CD4-positive, alpha-beta T cell treated with Interleukin-1 beta for 1 hour (primary cell): ENCODE data around the gene SV2C.
"Not testable (repeated sequence)": the region's sequence is repeated elsewhere in the genome, so short reads cannot be mapped to it uniquely, and the experiment has no call there.

Source experiments
- DNase-seq, 2 donors: peaks; one replicate each; pipeline ENCODE4 v3.0.0-alpha.2; 2020 to 2022

SV2C gene, protein sequence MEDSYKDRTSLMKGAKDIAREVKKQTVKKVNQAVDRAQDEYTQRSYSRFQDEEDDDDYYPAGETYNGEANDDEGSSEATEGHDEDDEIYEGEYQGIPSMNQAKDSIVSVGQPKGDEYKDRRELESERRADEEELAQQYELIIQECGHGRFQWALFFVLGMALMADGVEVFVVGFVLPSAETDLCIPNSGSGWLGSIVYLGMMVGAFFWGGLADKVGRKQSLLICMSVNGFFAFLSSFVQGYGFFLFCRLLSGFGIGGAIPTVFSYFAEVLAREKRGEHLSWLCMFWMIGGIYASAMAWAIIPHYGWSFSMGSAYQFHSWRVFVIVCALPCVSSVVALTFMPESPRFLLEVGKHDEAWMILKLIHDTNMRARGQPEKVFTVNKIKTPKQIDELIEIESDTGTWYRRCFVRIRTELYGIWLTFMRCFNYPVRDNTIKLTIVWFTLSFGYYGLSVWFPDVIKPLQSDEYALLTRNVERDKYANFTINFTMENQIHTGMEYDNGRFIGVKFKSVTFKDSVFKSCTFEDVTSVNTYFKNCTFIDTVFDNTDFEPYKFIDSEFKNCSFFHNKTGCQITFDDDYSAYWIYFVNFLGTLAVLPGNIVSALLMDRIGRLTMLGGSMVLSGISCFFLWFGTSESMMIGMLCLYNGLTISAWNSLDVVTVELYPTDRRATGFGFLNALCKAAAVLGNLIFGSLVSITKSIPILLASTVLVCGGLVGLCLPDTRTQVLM

DNA sequence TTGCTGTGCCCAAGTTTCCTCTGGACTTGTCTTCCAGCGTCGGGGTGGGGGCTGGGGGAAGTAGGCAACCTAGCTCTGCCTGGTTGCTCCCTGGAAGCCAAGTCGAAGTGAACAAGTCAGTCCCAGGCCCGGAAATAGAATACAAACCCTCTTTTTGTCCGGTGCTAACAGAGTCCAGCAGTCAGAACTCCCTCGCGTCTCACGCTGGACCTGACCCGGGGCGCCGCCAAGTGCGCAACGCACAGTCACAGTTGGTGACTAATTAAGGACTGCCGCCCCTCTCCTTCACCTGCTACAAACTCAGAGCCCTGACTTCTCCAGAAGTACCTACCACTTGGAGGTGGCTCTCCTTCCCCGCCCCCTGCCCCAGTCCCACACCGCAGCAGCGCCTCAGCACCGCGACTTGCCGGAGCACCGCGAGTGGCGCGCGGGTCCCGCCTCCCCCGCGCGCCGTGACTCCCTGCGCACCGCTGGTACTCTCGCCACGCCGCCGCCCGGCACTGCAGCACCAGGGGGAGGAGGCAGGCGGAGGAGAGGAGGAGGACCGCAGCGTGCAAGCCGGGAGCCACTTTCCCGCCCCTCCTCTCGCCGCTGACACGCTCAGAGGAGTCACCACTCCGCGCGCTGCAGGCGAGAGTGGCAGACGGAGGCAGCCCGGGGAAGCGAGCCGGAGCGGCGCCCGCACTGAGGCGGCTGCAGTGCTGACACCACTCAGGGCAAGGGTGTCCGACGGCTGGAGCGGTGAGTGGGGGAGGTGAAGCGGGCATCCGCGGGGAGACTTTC, at the start of gene SV2C:
TSS of gene SV2C (plus strand) at position 612 of the 783 bp plus-strand sequence. CDS start 48,368 bp downstream, outside the sequence.
- no peak for DNase-seq

- peak; percentile 8 to 17 for DNase-seq
Observed at GRCh38 chr5:76037736-76038151, 45.4 kb upstream of the SV2C start.

- no peak for DNase-seq
Observed at GRCh38 chr5:76038212-76038611, 45.0 kb upstream of the SV2C start.

DNA sequence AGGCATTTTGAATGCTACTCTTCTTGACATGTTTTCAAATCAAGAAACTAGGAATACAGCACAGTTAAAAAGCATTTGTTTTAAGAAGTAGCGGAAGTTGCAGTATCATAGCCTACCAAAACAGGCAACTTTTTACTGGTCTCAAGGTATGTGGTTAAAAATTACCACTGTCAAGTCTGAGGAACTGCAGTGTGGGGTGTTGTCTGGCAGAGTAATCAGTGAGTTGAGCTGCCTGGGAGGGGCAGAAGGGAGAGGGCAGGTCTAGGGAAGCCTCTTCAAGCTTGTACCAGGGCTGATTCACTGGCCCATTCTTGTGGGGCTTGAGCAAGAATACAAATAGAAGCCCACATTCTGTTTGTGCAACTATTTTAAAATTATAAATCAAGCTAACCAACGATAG, 42.4 kb upstream of the SV2C start:
- no peak for DNase-seq

- DNase-seq: no peak
Observed at GRCh38 chr5:76041863-76042262, 41.3 kb upstream of the SV2C start.

- DNase-seq: no peak
Observed at GRCh38 chr5:76046741-76047140, 36.4 kb upstream of the SV2C start.

DNA sequence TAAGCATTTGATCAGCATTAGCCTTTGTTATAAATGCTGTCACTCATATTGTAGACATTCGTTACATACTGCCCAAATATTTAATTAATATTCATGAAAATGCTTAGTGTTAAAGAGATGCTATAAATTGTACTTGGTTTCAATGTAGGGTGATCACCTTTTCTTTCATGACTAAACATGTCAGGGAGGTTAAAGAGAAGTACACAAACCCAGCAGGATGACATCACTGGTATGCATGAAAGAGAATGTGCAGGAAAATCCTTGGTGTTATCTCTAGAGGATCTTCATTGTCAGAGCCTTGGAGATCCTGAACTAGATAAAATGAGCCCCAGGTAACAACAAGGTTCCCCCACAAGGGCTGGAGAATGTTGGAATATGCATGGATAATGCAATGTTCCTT, 33.0 kb upstream of the SV2C start:
- DNase-seq: no peak

- DNase-seq: no peak
Observed at GRCh38 chr5:76062502-76063041, 20.6 kb upstream of the SV2C start.

GRCh38 chr5:76065258-76065657, 17.9 kb upstream of the SV2C start:
- DNase-seq: no peak

DNA sequence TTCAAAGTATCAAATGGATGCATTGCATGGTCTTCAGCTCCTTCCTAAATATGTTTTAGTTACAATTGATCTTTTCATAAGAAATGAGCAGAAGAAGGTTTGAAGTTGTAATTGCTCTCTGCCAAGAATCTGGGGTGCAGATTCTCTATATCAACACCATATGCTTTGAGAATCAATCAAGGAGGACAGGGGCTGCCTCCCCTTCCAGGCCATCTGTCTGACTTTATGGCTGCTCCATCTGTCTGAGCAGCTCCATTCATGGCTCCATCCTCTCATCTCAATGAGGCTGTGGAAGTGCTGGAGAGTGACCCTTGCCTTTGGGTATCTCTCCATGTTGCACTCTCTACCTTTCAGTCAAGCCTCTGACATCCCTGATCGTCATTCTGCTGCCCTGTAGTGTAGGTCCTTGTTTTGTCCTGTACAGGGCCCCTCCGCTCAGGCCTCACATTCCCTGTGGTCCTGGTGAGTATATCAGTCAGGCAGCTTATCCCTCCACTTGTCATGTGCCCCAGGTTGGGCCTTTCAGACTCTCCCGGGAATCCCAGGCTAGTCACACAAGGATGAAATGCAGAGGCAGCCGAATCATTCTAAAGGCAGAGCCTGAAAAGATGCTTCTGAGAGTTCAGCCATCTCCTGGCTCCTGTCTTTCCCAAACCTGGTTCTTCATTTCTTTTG, 14.0 kb upstream of the SV2C start:
- no peak for DNase-seq

DNA sequence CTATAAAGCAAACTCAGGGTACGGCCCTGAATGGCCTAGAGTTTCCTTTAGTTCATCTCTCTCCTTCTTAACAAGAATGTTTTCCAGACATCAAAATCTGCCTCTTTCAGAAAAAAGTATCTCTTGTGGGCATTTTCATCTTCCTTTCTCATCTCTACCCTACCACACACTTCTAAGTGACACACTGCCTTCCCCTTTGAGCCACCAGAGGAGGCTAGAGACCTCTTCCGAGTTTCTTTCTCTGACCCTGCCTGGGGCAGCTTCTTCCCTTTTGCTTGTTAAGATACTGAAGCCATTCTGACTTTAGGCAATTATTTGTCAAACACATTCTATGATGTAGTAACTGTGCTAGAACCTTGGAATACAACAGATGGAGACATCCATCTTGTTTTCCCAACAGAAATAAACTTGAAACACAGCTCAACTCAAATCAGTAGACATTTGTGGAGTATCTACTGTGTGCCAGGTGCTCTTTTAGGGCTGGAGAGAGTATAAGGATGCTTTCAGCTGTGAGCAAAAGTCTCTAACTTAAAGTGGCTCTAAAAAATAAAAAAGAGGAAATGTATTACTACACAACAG, 8.6 kb upstream of the SV2C start:
- peak in 1 of 2 donors; percentile 34 for DNase-seq

- DNase-seq: no peak
Observed at GRCh38 chr5:76081811-76082771, 1.1 kb upstream of the SV2C start.

- no peak for DNase-seq
Observed at GRCh38 chr5:76083555-76084495, 642 bp downstream of the SV2C start.

- DNase-seq: peak in 1 of 2 donors; percentile 4
Observed at GRCh38 chr5:76084496-76085242, 1.5 kb downstream of the SV2C start.

DNA sequence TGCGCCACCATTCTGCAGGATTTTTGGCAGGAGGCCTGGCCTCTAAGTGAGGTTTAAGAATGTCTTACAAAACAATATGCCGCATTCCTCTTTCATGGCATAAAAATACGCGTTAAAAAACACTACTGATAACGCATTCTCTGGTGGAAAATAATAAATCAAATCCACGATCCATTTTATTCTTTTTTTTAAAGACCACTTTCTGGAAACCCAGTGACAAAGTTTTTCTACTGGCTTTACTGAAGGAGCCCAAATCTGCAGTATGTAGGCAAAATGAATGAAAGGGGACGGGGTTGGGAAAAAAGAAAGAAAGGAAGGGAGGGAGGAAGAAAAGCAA, 2.0 kb downstream of the SV2C start:
- no peak for DNase-seq

DNA sequence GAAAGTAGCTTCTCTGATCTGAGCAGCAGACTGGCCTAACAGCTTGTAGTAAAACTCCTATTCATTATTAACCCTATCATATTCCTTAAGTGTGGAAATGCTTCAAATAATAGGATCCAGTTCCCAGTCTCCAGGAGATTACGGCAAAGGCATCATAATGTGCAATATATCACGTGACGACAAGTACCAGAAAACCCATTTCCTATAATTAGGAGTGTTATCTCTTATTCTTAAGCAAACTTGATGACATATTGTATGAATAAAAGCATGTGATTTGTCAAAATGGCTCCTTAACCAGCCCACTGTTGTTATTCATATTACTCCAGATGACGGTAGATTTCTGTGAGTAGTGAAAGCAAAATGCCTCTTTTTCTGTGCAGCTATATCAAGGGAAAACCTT, 2.9 kb downstream of the SV2C start:
- no peak for DNase-seq

GRCh38 chr5:76089156-76089555, 6.0 kb downstream of the SV2C start:
- DNase-seq: not testable (repeated sequence)

DNA sequence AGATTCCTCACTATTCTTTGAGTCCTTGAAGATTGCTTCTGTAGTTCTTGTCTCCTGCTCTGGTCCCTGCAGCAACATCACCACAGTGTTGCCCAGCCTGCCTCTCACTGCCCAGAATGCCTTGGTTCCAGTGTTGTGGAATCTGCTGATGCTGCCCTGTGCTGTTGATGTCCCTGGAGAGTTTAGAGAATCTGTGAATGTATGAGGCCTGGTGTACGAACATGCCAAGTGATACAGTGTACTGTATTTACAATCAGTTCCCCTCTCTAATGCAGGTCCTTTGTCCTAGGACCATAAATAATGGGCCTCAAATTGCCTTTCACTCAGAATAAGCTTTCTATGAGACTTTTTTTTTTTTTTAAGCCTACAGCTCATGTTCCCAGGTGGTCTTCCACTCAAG, 8.2 kb downstream of the SV2C start:
- no peak for DNase-seq

DNA sequence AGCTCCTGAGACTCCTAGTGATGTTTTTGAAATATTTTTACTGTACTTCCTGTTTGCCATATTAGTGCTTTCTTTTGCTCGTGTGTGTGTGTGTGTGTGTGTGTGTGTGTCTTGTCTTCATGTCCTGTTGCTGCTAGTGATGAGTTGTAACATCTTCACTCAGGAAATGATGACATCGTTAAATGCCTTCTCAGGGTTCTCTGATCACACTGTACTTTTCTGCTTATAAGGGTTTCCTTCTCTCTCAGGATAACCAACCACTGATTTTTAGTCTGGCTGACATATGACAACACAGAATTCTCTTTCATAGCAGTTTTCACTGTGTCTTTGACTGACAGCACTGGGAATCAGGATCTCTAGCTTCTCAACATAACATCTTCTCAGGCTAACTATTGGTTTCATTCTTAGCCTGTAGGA, 16.1 kb downstream of the SV2C start:
- DNase-seq: peak in 1 of 2 donors; percentile 59
